ENCODE results near the gene C3orf18. TPM values are rescaled to one million over a fixed set of nuclear protein-coding genes. Genes with fewer than 3 reads are reported as not detected.

The C3orf18 gene
- total RNA-seq, 1 donor from 2014 or later, result 10.8 TPM

DNA sequence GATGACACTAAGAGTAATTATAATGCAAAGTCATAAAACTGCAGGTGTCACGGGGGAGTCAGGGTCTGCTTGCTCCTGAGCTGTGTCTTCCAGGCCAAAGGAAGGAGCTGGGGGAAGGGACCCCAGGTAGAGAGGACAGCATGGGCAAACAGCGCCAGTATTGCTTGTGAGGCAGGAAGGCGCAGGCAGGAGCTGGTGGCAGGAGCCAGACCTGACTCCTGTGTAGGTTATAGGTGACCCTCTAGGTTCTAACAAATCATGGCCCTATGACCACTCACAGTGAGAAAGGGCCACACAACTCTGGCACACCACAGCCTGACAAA is 42.2 kb upstream of the C3orf18 start:
- H3K36me3 ChIP-seq, result peaks cover 0 to 10% of the 10 kb centered on the region in 2 donors
- H3K4me1 ChIP-seq, result peaks cover 77% of the 10 kb centered on the region
- H3K27ac ChIP-seq, result peak overlapping the region; percentile 91
- no peaks in the 10 kb centered on the region for H3K9me3 ChIP-seq
- peak overlapping the region; percentile 79 to 89 for H3K4me3 ChIP-seq
- intact Hi-C loops (cut with DNase I), result no loop called here
- no peak for DNase-seq (ENCODE audit: extremely low spot score in 2 of 2)
- no peak for TF ChIP-seq POLR2AphosphoS5 (IDR thresholded peaks at IDR 0.05; ENCODE audit: insufficient read depth in 1 of 2, low read depth in 1 of 2)
- TF ChIP-seq, protein P1, sequence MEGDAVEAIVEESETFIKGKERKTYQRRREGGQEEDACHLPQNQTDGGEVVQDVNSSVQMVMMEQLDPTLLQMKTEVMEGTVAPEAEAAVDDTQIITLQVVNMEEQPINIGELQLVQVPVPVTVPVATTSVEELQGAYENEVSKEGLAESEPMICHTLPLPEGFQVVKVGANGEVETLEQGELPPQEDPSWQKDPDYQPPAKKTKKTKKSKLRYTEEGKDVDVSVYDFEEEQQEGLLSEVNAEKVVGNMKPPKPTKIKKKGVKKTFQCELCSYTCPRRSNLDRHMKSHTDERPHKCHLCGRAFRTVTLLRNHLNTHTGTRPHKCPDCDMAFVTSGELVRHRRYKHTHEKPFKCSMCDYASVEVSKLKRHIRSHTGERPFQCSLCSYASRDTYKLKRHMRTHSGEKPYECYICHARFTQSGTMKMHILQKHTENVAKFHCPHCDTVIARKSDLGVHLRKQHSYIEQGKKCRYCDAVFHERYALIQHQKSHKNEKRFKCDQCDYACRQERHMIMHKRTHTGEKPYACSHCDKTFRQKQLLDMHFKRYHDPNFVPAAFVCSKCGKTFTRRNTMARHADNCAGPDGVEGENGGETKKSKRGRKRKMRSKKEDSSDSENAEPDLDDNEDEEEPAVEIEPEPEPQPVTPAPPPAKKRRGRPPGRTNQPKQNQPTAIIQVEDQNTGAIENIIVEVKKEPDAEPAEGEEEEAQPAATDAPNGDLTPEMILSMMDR (IDR thresholded peaks at IDR 0.05), result no peak
- TF ChIP-seq POLR2A (IDR thresholded peaks at IDR 0.05), result no peak
- H3K27me3 ChIP-seq, result no peaks in the 10 kb centered on the region

DNA sequence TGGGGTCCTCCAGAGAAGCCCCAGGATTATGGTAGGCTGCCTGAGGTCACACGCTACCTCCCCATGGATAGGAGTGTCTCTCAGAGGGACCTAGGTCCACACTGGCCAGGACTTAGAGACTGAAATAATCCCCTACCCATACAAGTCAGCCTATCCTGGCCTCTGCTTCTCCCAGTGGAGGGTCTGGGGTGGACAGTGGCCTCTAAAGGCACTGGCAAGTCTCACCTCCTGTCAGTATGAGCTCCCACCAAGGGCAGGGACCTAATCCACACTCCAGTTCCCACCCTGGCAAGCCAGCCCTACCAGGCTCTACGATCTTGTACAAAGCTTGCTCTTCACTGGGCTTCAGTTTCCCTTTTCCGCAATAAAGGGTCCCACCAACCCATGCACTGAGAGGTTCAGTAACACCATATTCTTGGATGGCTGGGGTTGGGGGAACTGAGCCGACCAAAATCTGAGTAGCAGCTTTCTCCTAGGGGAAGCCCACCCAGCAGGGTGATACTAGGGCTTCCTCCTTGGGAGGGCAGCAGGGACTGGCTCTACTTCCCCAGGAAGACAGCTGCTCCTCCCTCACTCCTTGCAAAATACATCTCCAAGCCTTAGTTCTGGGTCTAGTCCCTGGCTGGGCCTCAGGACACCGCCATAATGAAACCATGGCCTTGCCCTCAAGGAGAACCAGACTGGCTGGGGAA is 41.7 kb upstream of the C3orf18 start:
- Histone ChIP-seq H3K4me1 (peaks cover 82% of the 10 kb centered on the region), H3K9me3 (no peaks in the 10 kb centered on the region), H3K27ac (peak overlapping the region; percentile 91), H3K27me3 (no peaks in the 10 kb centered on the region), H3K36me3 (peaks cover 0 to 10% of the 10 kb centered on the region in 2 donors), H3K4me3 (peak overlapping the region; percentile 79 to 89)
- intact Hi-C loops (cut with DNase I), result no loop called here
- TF ChIP-seq, protein P1 (IDR thresholded peaks at IDR 0.05), result no peak
- TF ChIP-seq POLR2AphosphoS5 (IDR thresholded peaks at IDR 0.05; ENCODE audit: insufficient read depth in 1 of 2, low read depth in 1 of 2), result no peak
- no peak for TF ChIP-seq POLR2A (IDR thresholded peaks at IDR 0.05)
- DNase-seq (ENCODE audit: extremely low spot score in 2 of 2), result no peak

DNA sequence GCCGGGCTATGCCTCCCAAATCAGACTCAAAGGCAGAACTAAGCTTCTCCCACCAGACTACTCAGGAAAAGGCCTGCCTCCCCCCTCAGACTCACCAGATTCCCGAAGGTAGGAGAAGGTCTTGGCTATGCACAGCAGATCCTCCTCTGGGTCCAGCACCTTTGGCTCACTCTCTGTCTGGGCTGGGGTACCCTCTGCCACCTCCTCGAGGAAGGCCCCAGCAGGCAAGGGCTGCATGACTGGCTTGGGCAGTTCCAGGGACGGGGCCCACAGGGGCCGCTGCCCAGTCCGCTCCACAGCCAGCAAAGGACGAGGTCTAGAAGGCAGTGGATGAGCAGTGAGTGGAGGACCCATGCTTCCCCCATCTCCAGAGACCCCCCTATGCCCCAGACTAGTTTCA is 40.7 kb upstream of the C3orf18 start:
- Histone ChIP-seq H3K9me3 (no peaks in the 10 kb centered on the region), H3K4me1 (peaks cover 92% of the 10 kb centered on the region), H3K4me3 (no peak overlapping the region), H3K36me3 (peaks cover 0 to 10% of the 10 kb centered on the region in 2 donors), H3K27ac (peak overlapping the region; percentile 48), H3K27me3 (no peaks in the 10 kb centered on the region)
- no peak for DNase-seq (ENCODE audit: extremely low spot score in 2 of 2)
- TF ChIP-seq POLR2AphosphoS5 (IDR thresholded peaks at IDR 0.05; ENCODE audit: insufficient read depth in 1 of 2, low read depth in 1 of 2) (no peak), POLR2A (IDR thresholded peaks at IDR 0.05) (no peak)
- TF ChIP-seq, protein P1 (IDR thresholded peaks at IDR 0.05), result no peak
- intact Hi-C loops (cut with DNase I), result no loop called here

DNA sequence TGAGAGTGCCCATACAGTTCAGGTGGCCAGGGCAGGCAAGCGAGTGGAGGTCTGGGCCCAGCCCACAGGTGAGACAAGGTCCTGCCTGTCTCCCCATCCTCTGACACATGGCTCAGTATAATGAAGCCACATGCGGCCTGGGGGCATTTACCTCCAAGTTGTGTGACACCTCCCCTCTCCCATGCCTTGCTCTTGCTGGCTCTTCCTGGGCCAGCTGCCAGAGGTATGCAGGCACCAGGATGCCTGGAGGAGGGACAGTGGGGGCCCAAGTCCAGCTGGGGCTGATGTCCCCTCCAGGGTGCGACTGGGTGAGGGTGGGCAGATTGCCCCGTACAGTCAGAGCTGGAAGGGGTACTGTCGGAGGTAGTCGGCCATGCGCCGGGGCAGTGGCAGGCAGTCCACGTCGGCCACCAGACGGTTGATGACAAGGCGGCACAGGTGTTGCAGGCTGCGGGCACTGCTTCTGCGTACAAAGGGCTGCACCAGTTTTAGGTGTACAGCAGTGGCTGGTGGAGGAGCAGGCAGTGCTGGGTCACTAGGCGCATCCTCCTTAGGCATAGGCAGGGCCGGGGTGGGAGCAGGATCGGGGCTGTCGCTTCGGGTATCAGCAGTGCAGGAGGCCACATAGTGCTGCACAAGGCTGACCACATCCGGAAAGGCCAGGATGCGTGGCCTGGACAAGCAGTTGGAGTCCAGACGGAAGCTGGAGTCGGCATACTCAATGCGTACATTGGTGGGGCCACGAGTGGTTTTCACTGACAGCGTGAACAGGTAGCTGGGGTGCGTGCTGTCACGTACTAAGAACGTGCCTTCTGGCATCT is 39.9 kb upstream of the C3orf18 start:
- no peak for DNase-seq (ENCODE audit: extremely low spot score in 2 of 2)
- Histone ChIP-seq H3K4me1 (peaks cover 94% of the 10 kb centered on the region), H3K27ac (peak overlapping the region; percentile 98), H3K9me3 (no peaks in the 10 kb centered on the region), H3K27me3 (no peaks in the 10 kb centered on the region), H3K36me3 (peaks cover 0 to 10% of the 10 kb centered on the region in 2 donors), H3K4me3 (no peak overlapping the region)
- intact Hi-C loops (cut with DNase I), result no loop called here
- TF ChIP-seq POLR2A (IDR thresholded peaks at IDR 0.05), result no peak
- TF ChIP-seq, protein P1 (IDR thresholded peaks at IDR 0.05), result no peak
- no peak for TF ChIP-seq POLR2AphosphoS5 (IDR thresholded peaks at IDR 0.05; ENCODE audit: insufficient read depth in 1 of 2, low read depth in 1 of 2)

DNA sequence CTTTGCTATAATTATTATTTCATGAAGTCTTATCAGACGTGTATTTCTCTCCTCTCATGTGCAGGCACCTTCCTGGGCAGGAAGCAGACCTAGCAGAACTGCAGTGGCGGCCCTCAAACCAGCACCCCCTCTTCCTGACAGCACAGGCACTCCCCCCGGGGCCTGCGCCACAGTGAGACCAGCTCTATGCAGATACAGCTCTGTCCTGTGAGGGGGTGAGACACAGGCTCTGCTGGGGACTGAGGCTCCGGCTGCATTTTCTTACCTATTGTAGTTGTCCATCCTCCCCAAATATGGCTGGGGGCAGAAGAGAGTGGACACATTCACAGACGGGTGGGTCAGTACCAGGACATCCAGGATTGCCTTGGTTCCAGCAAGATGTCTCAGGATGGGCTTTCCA is 39.0 kb upstream of the C3orf18 start:
- Histone ChIP-seq H3K27ac (peak overlapping the region; percentile 98), H3K27me3 (no peaks in the 10 kb centered on the region), H3K4me1 (peaks cover 99% of the 10 kb centered on the region), H3K4me3 (no peak overlapping the region), H3K9me3 (no peaks in the 10 kb centered on the region), H3K36me3 (peaks cover 0 to 10% of the 10 kb centered on the region in 2 donors)
- no peak for DNase-seq (ENCODE audit: extremely low spot score in 2 of 2)
- intact Hi-C loops (cut with DNase I), result no loop called here
- no peak for TF ChIP-seq POLR2A (IDR thresholded peaks at IDR 0.05)
- TF ChIP-seq, protein P1 (IDR thresholded peaks at IDR 0.05), result no peak
- no peak for TF ChIP-seq POLR2AphosphoS5 (IDR thresholded peaks at IDR 0.05; ENCODE audit: insufficient read depth in 1 of 2, low read depth in 1 of 2)

All from vagina (tissue), 2 donors.